Caco-2 (cell line): ENCODE data around the gene PRDM5. TPM values are rescaled to one million over a fixed set of nuclear protein-coding genes. Genes with fewer than 3 reads are reported as not detected.

Experiments
- BruUV-seq: library from RNA; stranded (reverse); fragments of 400-500 nt; replicated peaks from 2 replicates; lab custom pipeline; 2021; lab: Mats Ljungman, UMichigan
- CTCF ChIA-PET: fragments of 300-600 bp; sonication (Branson Sonifier 250); formaldehyde crosslinking; loops from one replicate; lab custom pipeline; 2022; ENCODE audit warnings: antibody characterized with exemption; lab: Charles Lee
- POLR2A ChIA-PET: fragments of 300-600 bp; sonication (Branson Sonifier 250); formaldehyde crosslinking; loops from one replicate; lab custom pipeline; 2022; ENCODE audit warnings: antibody characterized with exemption; lab: Charles Lee
- DNase-seq, 2 experiments: peaks; one replicate each; pipeline versions ENCODE4 v3.0.0 to v3.0.0-alpha.2; 2020 to 2022
- H3K27me3 ChIP-seq: replicated peaks from 2 replicates; pipeline ENCODE4 v1.6.0; 2011; ENCODE audit warnings: low read length; ENCODE audit not compliant: control insufficient read depth, insufficient read depth
- H3K36me3 ChIP-seq: 2 replicates; pipeline ENCODE4 v1.5.1; 2011; ENCODE audit warnings: low read length; ENCODE audit not compliant: control insufficient read depth, insufficient read depth
- H3K4me1 ChIP-seq: fragments of 250-450 bp; sonication (Bioruptor Pico); 2 replicates; pipeline ENCODE4 v1.5.1; 2020; ENCODE audit warnings: mild to moderate bottlenecking
- H3K4me3 ChIP-seq: 2 replicates; pipeline ENCODE4 v1.5.1; 2011; ENCODE audit warnings: low read depth, mild to moderate bottlenecking, control low read depth, low read length
- H3K9me3 ChIP-seq: fragments of 250-450 bp; sonication (Bioruptor Pico); 2 replicates; pipeline ENCODE4 v1.5.1; 2020; ENCODE audit warnings: mild to moderate bottlenecking, moderate library complexity
- H3K27ac Mint-ChIP-seq: one replicate; pipeline ENCODE4 v1.8.0; 2022; ENCODE audit warnings: mixed read lengths; ENCODE audit not compliant: unreplicated experiment
- H3K27me3 Mint-ChIP-seq: one replicate; pipeline ENCODE4 v1.8.0; 2022; ENCODE audit warnings: mixed read lengths; ENCODE audit not compliant: insufficient read depth, unreplicated experiment
- H3K36me3 Mint-ChIP-seq: one replicate; pipeline ENCODE4 v1.8.0; 2022; ENCODE audit warnings: mild to moderate bottlenecking, mixed read lengths; ENCODE audit not compliant: insufficient read depth, unreplicated experiment
- H3K4me1 Mint-ChIP-seq: one replicate; pipeline ENCODE4 v1.8.0; 2022; ENCODE audit warnings: low read depth, mixed read lengths; ENCODE audit not compliant: unreplicated experiment
- H3K4me3 Mint-ChIP-seq: one replicate; pipeline ENCODE4 v1.8.0; 2022; ENCODE audit warnings: mild to moderate bottlenecking, moderate library complexity, mixed read lengths; ENCODE audit not compliant: unreplicated experiment
- H3K9me3 Mint-ChIP-seq: one replicate; pipeline ENCODE4 v1.8.0; 2022; ENCODE audit warnings: mixed read lengths; ENCODE audit not compliant: unreplicated experiment
- CTCF ChIP-seq, 2 experiments: fragments of 200-600 bp in 1 of 2; IDR thresholded peaks; 1 replicate in 1 of 2; 2 replicates in 1 of 2; pipeline versions ENCODE4 v1.5.1 to v1.8.0; 2011 to 2022; ENCODE audit warnings: antibody characterized with exemption in 1 of 2, control low read depth in 1 of 2, inconsistent platforms in 1 of 2, low read depth in 1 of 2, low read length in 1 of 2, mild to moderate bottlenecking in 1 of 2, moderate library complexity in 1 of 2; ENCODE audit not compliant: insufficient read depth in 1 of 2, severe bottlenecking in 1 of 2, unreplicated experiment in 1 of 2
- intact Hi-C: fragments of 100-400 bp; cut with micrococcal nuclease; formaldehyde crosslinking; loops from one replicate; pipeline ENCODE4 v1.10.0; 2022; ENCODE audit not compliant: unreplicated experiment
- total RNA-seq: library from RNA; stranded (reverse); gene quantifications from 2 replicates; pipeline ENCODE4 v1.2.3, GENCODE V29; 2022

Gene PRDM5
- total RNA-seq, 1 experiment from 2014 or later = 14.3 TPM

GRCh38 chr4:120691536-120691935 lies 231.0 kb downstream of the PRDM5 start:
- POLR2A ChIA-PET = no interaction called here
- Mint-ChIP-seq H3K4me3 (no peak overlapping the region), H3K27ac (no peak overlapping the region), H3K4me1 (no peaks in the 10 kb centered on the region), H3K27me3 (no peaks in the 10 kb centered on the region), H3K9me3 (no peaks in the 10 kb centered on the region), H3K36me3 (no peaks in the 10 kb centered on the region)
- DNase-seq = no peak
- no peaks in the 10 kb centered on the region for H3K9me3 ChIP-seq
- no peak for TF ChIP-seq CTCF (IDR thresholded peaks at IDR 0.05; ENCODE audit: insufficient read depth in 1 of 2, low read depth in 1 of 2, low read length in 1 of 2, severe bottlenecking in 1 of 2, unreplicated experiment in 1 of 2)
- H3K36me3 ChIP-seq = no peaks in the 10 kb centered on the region
- intact Hi-C loops = no loop called here
- CTCF ChIA-PET = no interaction called here
- H3K4me1 ChIP-seq = peaks cover 12% of the 10 kb centered on the region; the same call in 1 of the 2 replicates
- no TSS peak for BruUV-seq
- no peak overlapping the region for H3K4me3 ChIP-seq
- no peaks in the 10 kb centered on the region for H3K27me3 ChIP-seq

GRCh38 chr4:120691106-120691505 lies 231.4 kb downstream of the PRDM5 start:
- no peaks in the 10 kb centered on the region for H3K9me3 ChIP-seq
- H3K36me3 ChIP-seq = no peaks in the 10 kb centered on the region
- intact Hi-C loops = no loop called here
- Mint-ChIP-seq H3K27ac (no peak overlapping the region), H3K36me3 (no peaks in the 10 kb centered on the region), H3K9me3 (no peaks in the 10 kb centered on the region), H3K4me1 (no peaks in the 10 kb centered on the region), H3K27me3 (no peaks in the 10 kb centered on the region), H3K4me3 (no peak overlapping the region)
- no TSS peak for BruUV-seq
- peaks cover 12% of the 10 kb centered on the region; the same call in 1 of the 2 replicates for H3K4me1 ChIP-seq
- CTCF ChIA-PET = no interaction called here
- no peaks in the 10 kb centered on the region for H3K27me3 ChIP-seq
- TF ChIP-seq CTCF (IDR thresholded peaks at IDR 0.05; ENCODE audit: insufficient read depth in 1 of 2, low read depth in 1 of 2, low read length in 1 of 2, severe bottlenecking in 1 of 2, unreplicated experiment in 1 of 2) = no peak
- POLR2A ChIA-PET = no interaction called here
- H3K4me3 ChIP-seq = no peak overlapping the region
- DNase-seq = no peak

GRCh38 chr4:120688791-120689190 lies 233.7 kb downstream of the PRDM5 start:
- Histone ChIP-seq H3K4me1 (peaks cover 12% of the 10 kb centered on the region; the same call in 1 of the 2 replicates), H3K27me3 (no peaks in the 10 kb centered on the region), H3K9me3 (no peaks in the 10 kb centered on the region), H3K4me3 (no peak overlapping the region), H3K36me3 (no peaks in the 10 kb centered on the region)
- intact Hi-C loops = no loop called here
- no TSS peak for BruUV-seq
- ChIA-PET POLR2A (no interaction called here), CTCF (no interaction called here)
- Mint-ChIP-seq H3K27me3 (no peaks in the 10 kb centered on the region), H3K36me3 (no peaks in the 10 kb centered on the region), H3K4me1 (no peaks in the 10 kb centered on the region), H3K4me3 (no peak overlapping the region), H3K27ac (no peak overlapping the region), H3K9me3 (no peaks in the 10 kb centered on the region)
- DNase-seq = no peak
- TF ChIP-seq CTCF (IDR thresholded peaks at IDR 0.05; ENCODE audit: insufficient read depth in 1 of 2, low read depth in 1 of 2, low read length in 1 of 2, severe bottlenecking in 1 of 2, unreplicated experiment in 1 of 2) = no peak
